Natural killer cell (primary cell): ENCODE measurements around the gene NOD1. TPM values are rescaled to one million over a fixed set of nuclear protein-coding genes. Genes with fewer than 3 reads are reported as not detected.

Experiments used
- ATAC-seq, 3 donors: fragments of 150-1000 bp in 2 of 3; fragments of 200-7000 bp in 1 of 3; cut with Tn5 transposase; 1 replicate in 1 of 3; 2 replicates in 2 of 3; pipeline ENCODE4 v1.10.0; 2021; ENCODE audit warnings: mild to moderate bottlenecking in 2 of 3, moderate library complexity in 2 of 3
- DNase-seq, 2 donors: peaks; one replicate each; pipeline versions ENCODE4 v3.0.0 to v3.0.0-alpha.2; 2013 to 2021; ENCODE audit warnings: mixed read lengths in 1 of 2
- H3K27ac ChIP-seq: one replicate; pipeline ENCODE4 v1.5.1; 2013; ENCODE audit warnings: mild to moderate bottlenecking, low read length
- H3K27me3 ChIP-seq: one replicate; pipeline ENCODE4 v1.6.1; 2013; ENCODE audit warnings: low read length; ENCODE audit not compliant: control insufficient read depth, insufficient read depth
- H3K36me3 ChIP-seq: one replicate; pipeline ENCODE4 v1.6.1; 2013; ENCODE audit warnings: low read length; ENCODE audit not compliant: control insufficient read depth, insufficient read depth
- H3K4me1 ChIP-seq: one replicate; pipeline ENCODE4 v1.6.1; 2013; ENCODE audit warnings: low read length; ENCODE audit not compliant: control insufficient read depth, insufficient read depth
- H3K4me3 ChIP-seq: one replicate; pipeline ENCODE4 v1.5.1; 2013; ENCODE audit warnings: low read length
- H3K9me3 ChIP-seq: one replicate; pipeline ENCODE4 v1.6.1; 2013; ENCODE audit warnings: low read length; ENCODE audit not compliant: control insufficient read depth, insufficient read depth
- H3K27ac Mint-ChIP-seq, 2 donors: one replicate each; pipeline ENCODE4 v1.8.0; 2022; ENCODE audit warnings: mild to moderate bottlenecking in 2 of 2, mixed read lengths in 2 of 2, moderate library complexity in 1 of 2
- H3K27me3 Mint-ChIP-seq, 2 donors: one replicate each; pipeline ENCODE4 v1.8.0; 2022; ENCODE audit warnings: low read depth in 2 of 2, mixed read lengths in 2 of 2
- H3K36me3 Mint-ChIP-seq: one replicate; pipeline ENCODE4 v1.8.0; 2022; ENCODE audit warnings: mixed read lengths
- H3K4me1 Mint-ChIP-seq, 2 donors: one replicate each; pipeline ENCODE4 v1.8.0; 2022; ENCODE audit warnings: mixed read lengths in 2 of 2
- H3K4me3 Mint-ChIP-seq: one replicate; pipeline ENCODE4 v1.8.0; 2022; ENCODE audit warnings: mild to moderate bottlenecking, moderate library complexity, mixed read lengths
- H3K9me3 Mint-ChIP-seq, 2 donors: one replicate each; pipeline ENCODE4 v1.8.0; 2022; ENCODE audit warnings: mixed read lengths in 2 of 2
- WGBS: methylation state at CpG from one replicate; pipeline ENCODE4 v1.1.7; 2013; ENCODE audit warnings: missing lambda C conversion rate; ENCODE audit not compliant: insufficient coverage; 5-methylcytosine and 5-hydroxymethylcytosine counted together
- intact Hi-C: fragments of 100-400 bp; cut with micrococcal nuclease; formaldehyde crosslinking; loops from one replicate; pipeline ENCODE4 v1.14.2; 2022
- total RNA-seq, 4 donors: library from RNA; stranded (reverse); fragments of 120-200 nt in 1 of 4; gene quantifications; one replicate each; pipeline versions ENCODE4 v1.2.3 to v1.2.4, GENCODE V29; 2013 to 2022
- TF ChIP-seq, protein P1 (sequence below): fragments of 200-600 bp; IDR thresholded peaks from one replicate; pipeline ENCODE4 v1.8.0; 2022; ENCODE audit warnings: antibody characterized with exemption

Gene NOD1
- total RNA-seq, 3 donors from 2014 or later (not counting 1 experiment from before 2014, with no cell fraction given): 28.2 to 32.4 (median 31.2) TPM

DNA sequence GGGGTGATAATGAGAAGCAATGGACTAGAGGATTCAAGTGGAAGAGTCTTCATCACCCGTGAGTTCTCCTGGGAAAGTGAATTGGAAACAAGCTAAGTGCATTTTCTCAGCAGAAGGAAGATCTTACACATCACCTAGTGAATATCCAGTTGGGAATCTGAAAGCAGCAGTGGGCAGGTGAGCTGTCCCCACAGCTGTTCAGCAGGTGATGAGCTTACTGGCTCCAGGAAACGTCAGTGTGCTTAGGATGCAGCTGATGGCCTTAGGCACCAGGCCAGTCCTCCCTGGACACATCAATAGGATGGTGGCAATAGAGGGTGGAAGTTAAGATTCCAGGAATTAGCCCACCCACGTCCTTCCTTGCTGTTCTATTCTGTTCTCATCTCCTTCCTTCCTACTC, 66.7 kb downstream of the NOD1 start:
- ATAC-seq: no peak
- intact Hi-C loops: loop anchor here (2.0 kb wide), 1 partner anchor 247 kb away; no protein-coding TSS in a partner anchor
- WGBS: 88% methylated on average over 2 of the region's 3 CpGs

DNA sequence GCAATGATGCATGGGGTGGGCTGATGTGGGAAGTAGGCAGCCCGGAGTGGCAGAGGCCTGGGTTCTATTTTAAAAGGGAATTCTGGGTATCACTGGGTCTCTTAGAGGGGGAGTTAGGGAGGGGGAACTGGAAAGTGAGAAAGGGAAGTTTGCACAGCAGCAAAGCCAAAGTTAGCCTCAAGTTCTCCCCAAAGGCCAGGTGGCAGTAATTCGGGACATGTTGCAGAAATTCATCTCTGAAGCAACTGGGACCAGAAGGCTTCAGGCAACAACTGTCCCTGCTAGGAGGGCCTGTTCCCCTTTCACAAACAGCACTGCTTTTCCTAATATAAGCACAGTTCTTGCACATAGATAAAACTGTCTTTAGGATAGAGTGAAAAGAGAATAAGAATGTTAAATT, 67.4 kb downstream of the NOD1 start:
- TF ChIP-seq, protein P1, sequence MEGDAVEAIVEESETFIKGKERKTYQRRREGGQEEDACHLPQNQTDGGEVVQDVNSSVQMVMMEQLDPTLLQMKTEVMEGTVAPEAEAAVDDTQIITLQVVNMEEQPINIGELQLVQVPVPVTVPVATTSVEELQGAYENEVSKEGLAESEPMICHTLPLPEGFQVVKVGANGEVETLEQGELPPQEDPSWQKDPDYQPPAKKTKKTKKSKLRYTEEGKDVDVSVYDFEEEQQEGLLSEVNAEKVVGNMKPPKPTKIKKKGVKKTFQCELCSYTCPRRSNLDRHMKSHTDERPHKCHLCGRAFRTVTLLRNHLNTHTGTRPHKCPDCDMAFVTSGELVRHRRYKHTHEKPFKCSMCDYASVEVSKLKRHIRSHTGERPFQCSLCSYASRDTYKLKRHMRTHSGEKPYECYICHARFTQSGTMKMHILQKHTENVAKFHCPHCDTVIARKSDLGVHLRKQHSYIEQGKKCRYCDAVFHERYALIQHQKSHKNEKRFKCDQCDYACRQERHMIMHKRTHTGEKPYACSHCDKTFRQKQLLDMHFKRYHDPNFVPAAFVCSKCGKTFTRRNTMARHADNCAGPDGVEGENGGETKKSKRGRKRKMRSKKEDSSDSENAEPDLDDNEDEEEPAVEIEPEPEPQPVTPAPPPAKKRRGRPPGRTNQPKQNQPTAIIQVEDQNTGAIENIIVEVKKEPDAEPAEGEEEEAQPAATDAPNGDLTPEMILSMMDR: no peak
- Histone ChIP-seq H3K4me1 (no peaks in the 10 kb centered on the region), H3K27me3 (no peaks in the 10 kb centered on the region), H3K9me3 (no peaks in the 10 kb centered on the region), H3K4me3 (no peak overlapping the region), H3K27ac (no peak overlapping the region), H3K36me3 (no peaks in the 10 kb centered on the region)
- no peaks in the 10 kb centered on the region for H3K9me3 Mint-ChIP-seq
- intact Hi-C loops: no loop called here
- H3K36me3 Mint-ChIP-seq: no peaks in the 10 kb centered on the region
- DNase-seq (no peak), ATAC-seq (no peak)
- WGBS: 62% methylated on average over 2 of the region's 2 CpGs
- H3K4me1 Mint-ChIP-seq: no peaks in the 10 kb centered on the region
- no peak overlapping the region for H3K4me3 Mint-ChIP-seq
- H3K27ac Mint-ChIP-seq: peak overlapping the region in 1 of 2 donors; percentile 18
- no peaks in the 10 kb centered on the region for H3K27me3 Mint-ChIP-seq

More for the DNA sequence above, 66.7 kb downstream of the NOD1 start:
- Mint-ChIP-seq H3K27ac (peak overlapping the region in 1 of 2 donors; percentile 18), H3K36me3 (no peaks in the 10 kb centered on the region), H3K27me3 (no peaks in the 10 kb centered on the region), H3K4me3 (no peak overlapping the region), H3K9me3 (no peaks in the 10 kb centered on the region), H3K4me1 (no peaks in the 10 kb centered on the region)
- TF ChIP-seq, protein P1: no peak
- Histone ChIP-seq H3K4me1 (no peaks in the 10 kb centered on the region), H3K27ac (no peak overlapping the region), H3K4me3 (no peak overlapping the region), H3K9me3 (no peaks in the 10 kb centered on the region), H3K36me3 (no peaks in the 10 kb centered on the region), H3K27me3 (no peaks in the 10 kb centered on the region)
- no peak for DNase-seq

- Histone ChIP-seq H3K27me3 (no peaks in the 10 kb centered on the region), H3K4me3 (no peak overlapping the region), H3K9me3 (no peaks in the 10 kb centered on the region), H3K4me1 (no peaks in the 10 kb centered on the region), H3K27ac (no peak overlapping the region), H3K36me3 (peaks cover 4% of the 10 kb centered on the region)
- no peaks in the 10 kb centered on the region for H3K4me1 Mint-ChIP-seq
- ATAC-seq: no peak
- H3K4me3 Mint-ChIP-seq: no peak overlapping the region
- TF ChIP-seq, protein P1: no peak
- WGBS: 98% methylated on average over 12 of the region's 13 CpGs
- no peak for DNase-seq
- H3K27ac Mint-ChIP-seq: no peak overlapping the region
- peaks cover 7% of the 10 kb centered on the region for H3K36me3 Mint-ChIP-seq
- H3K9me3 Mint-ChIP-seq: no peaks in the 10 kb centered on the region
- no peaks in the 10 kb centered on the region for H3K27me3 Mint-ChIP-seq
- intact Hi-C loops: no loop called here
Measured at GRCh38 chr7:30406664-30407425, 71.7 kb downstream of the NOD1 start.

- ATAC-seq: no peak
Measured at GRCh38 chr7:30405179-30405578, 73.4 kb downstream of the NOD1 start.

More at GRCh38 chr7:30405179-30405578, 73.4 kb downstream of the NOD1 start:
- intact Hi-C loops: no loop called here
- Mint-ChIP-seq H3K4me1 (no peaks in the 10 kb centered on the region), H3K4me3 (no peak overlapping the region), H3K27ac (no peak overlapping the region), H3K9me3 (no peaks in the 10 kb centered on the region), H3K36me3 (peaks cover 7% of the 10 kb centered on the region), H3K27me3 (no peaks in the 10 kb centered on the region)
- Histone ChIP-seq H3K27me3 (no peaks in the 10 kb centered on the region), H3K4me3 (no peak overlapping the region), H3K4me1 (no peaks in the 10 kb centered on the region), H3K36me3 (peaks cover 4% of the 10 kb centered on the region), H3K27ac (no peak overlapping the region), H3K9me3 (no peaks in the 10 kb centered on the region)
- TF ChIP-seq, protein P1: no peak
- 93% methylated on average over 1 of the region's 2 CpGs for WGBS
- no peak for DNase-seq
